Hematopoietic multipotent progenitor cell treated with erythropoietin and hydrocortisone succinate and interleukin-3 and kit ligand, for 6 days (in vitro differentiated cells): ENCODE data around the gene SSX3.
"Not testable (repeated sequence)": the region's sequence is repeated elsewhere in the genome, so short reads cannot be mapped to it uniquely, and the experiment has no call there.

Source experiments
- DNase-seq: peaks from one replicate; pipeline ENCODE4 v3.0.0-alpha.2; 2015

Gene SSX3, protein sequence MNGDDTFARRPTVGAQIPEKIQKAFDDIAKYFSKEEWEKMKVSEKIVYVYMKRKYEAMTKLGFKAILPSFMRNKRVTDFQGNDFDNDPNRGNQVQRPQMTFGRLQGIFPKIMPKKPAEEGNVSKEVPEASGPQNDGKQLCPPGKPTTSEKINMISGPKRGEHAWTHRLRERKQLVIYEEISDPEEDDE

DNA sequence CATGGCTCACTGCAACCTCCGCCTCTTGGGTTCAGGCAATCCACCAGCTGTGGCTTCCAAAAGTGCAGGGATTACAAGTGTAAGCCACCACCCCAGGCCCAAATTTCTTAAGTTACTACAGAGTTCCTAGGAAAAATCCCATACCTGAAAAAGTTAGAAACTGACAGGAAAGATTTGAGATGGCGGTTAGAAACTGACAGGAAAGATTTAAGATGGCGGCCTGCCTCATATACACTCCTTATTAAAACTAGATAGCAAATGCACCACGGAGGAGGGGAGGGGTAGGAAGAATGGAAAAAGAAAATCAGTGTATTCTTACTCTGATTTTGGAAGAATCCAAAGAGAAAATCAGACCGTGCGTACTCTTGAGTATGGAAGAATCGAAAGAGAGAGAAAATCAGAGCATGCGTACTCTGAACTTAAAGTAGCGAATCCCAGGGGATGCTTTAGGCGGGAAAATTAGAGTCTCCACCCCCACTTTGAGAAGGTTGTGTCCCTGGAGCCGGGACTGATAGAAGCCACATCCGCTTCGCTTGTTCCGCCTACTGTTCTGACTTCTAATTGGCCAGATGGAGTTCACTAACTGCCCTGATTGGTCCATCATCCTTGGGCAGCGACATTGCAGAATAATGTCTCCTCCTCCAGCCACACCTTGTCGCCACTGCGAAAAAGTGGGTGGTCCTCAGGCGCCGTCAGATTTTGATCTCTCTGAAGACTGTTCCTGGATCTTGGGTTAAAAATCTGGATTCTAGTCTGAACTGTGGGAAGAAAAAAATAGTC, at the start of gene SSX3:
SSX3 (minus strand) TSS at position 389 of the 780 bp plus-strand sequence. CDS start 1,454 bp downstream, outside the sequence.
- not testable (repeated sequence) for DNase-seq

DNA sequence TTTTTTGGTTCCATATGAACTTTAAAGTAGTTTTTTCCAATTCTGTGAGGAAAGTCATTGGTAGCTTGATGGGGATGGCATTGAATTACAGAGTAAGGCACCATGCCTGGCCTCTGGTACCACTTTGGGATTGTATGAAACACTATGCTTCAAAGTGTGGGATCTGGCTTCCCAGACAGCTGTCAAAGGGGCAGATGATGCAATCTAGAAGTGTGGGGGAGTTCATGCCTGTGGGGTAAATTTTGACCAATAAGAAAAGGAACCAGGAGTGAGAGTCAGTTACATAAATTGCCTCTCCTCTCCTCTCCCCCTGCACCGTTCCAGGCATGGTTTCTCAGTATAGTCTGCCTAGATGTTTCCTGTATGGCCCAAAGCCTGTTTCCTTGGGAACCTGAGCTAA, 41.3 kb upstream of the SSX3 start:
- DNase-seq: not testable (repeated sequence)

DNA sequence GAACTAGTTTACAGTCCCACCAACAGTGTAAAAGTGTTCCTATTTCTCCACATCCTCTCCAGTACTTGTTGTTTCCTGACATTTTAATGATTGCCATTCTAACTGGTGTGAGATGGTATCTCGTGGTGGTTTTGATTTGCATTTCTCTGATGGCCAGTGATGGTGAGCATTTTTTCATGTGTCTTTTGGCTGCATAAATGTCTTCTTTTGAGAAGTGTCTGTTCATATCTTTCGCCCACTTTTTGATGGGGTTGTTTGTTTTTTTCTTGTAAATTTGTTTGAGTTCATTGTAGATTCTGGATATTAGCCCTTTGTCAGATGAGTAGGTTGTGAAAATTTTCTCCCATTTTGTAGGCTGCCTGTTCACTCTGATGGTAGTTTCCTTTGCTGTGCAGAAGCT, 40.4 kb upstream of the SSX3 start:
- DNase-seq: not testable (repeated sequence)

DNA sequence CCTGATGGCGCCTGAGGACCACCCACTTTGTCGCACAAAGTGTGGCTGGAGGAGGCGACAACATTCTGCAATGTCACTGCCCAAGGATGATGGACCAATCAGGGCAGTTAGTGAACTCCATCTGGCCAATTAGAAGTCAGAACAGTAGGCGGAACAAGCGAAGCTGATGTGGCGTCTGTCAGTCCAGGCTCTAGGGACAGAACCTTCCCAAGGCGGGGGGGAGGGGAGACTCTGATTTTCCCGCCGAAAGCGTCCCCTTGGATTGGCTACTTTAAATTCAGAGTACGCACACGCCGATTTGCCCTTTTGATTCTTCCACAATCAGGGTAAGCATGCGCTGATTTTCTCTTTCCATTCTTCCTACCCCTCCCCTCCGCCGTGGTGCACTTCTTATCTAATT, 26.7 kb upstream of the SSX3 start, which contains the start of gene SSX4:
SSX4 (plus strand) TSS at position 301 of the 400 bp plus-strand sequence. CDS start 515 bp downstream, outside the sequence.
- DNase-seq: not testable (repeated sequence)

DNA sequence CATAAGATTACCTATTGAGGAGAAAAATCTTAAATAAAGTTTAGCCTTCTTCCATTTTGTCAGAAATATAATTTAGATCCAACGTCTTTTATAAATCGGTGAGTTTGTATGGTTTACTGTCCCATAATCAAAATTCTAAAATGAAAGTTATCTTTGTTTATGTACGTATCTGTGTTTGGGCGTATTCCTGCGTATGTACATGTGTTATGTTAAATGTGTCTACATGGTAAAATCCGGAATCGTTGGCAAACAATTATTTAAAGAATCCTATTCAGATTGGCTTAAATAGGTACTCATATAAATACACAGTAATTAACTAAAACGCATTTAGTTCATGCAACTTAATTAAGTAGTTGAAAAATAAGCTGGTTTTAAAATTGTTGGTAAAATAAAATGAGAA, 13.9 kb upstream of the SSX3 start:
- DNase-seq: not testable (repeated sequence)

DNA sequence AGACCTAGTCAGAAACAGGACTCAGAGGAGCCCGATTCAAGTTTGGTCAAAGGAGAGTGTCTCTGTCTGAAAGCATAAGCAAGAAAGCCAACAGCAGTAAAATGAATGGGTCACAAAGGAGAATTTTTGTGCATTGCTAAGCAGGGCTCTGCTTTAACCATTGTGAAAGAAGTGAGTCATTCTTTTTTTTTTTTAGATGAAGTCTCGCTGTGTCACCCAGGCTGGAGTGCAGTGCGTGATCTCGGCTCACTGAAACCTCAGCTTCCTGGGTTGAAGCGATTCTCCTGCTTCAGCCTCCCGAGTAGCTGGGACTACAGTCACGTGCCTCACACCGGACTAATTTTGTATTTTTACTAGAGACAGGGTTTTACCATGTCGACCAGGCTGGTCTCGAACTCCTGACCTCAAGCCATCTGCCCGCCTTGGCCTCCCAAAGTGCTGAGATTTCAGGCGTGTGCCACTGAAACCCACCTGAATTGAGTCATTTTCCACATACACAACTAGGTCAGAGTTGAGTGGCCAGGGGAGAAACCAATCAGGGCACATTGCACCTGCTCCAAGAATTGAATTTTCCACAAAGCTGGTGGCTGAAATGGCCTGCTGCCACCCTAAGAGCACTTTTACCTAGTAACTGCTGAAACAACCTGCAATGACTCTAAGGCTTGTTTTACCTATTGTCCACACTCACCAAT, 11.4 kb upstream of the SSX3 start:
- not testable (repeated sequence) for DNase-seq

DNA sequence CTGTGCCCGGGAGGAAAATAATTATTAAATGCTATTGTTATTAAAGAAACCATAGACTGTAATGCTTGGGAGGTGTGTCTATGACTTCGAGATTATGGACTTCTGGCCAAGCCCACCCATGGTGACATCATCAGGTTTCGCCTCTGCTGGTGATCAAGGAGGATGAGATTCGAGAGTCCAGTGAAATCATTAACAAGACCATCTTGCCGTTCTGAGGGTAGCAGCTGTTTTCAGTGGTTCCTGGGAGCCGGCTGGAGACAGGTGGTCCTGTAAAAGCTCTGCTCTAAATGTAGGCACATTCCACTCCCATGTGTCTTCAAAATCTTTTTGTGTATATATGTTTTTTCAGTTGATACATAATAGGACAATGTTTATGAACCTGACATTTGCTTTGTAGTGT, 2.8 kb upstream of the SSX3 start:
- not testable (repeated sequence) for DNase-seq

DNA sequence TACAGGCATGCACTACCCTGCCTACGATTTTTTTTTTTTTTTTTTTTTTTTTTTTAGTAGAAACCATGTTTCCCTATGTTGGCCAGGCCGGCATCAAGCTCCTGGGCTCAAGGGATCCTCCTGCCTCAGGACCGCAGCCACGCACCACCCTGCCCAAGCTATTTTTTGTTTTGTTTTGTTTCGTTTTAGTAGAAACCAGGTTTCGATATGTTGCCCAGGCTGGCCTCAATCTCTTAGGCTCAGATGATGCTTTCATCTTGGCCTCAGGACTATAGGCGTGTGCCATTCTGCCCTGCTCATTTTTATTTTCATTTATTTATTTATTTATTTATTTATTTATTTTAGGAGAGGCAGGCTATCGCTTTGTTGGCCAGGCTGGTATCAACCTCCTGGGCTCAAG, 1.2 kb upstream of the SSX3 start:
- DNase-seq: no peak

DNA sequence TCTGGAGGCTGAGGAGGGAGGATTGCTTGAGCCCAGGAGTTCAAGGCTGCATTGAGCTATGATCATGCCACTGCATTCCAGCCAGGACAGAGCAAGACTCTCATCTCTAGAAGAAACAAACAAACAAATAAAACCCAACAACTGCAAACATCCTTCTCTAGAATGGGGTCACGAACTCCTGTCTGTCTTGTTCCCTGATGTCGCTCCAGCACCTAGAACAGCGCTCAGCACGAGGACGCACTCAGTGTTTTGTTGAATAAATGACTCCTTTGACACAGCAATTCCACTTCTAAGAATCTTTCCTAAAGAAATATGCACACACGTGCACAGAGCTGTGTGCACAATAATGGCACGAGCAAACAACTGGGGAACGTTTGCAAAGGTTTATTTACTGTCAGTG, 10.4 kb downstream of the SSX3 start:
- not testable (repeated sequence) for DNase-seq

DNA sequence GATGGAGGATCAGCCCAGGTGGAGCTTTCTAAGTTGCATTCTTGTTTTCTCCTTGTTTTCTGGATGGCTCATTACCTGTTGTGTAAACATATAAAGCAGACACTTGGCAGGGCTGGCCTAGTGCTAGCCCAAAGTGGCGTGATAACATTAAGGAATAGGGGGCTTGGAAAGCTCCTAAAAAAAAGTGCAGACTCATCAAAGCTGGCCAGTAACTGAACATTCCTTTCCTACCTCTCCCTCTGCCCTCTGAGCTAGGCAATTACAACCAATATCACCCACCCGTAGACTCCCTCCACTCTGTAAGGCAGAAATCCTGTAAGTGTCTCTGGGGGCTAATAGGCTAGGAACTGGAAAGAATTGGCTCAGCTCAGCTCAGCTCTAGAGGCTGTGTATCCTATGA, 42.5 kb downstream of the SSX3 start:
- not testable (repeated sequence) for DNase-seq

DNA sequence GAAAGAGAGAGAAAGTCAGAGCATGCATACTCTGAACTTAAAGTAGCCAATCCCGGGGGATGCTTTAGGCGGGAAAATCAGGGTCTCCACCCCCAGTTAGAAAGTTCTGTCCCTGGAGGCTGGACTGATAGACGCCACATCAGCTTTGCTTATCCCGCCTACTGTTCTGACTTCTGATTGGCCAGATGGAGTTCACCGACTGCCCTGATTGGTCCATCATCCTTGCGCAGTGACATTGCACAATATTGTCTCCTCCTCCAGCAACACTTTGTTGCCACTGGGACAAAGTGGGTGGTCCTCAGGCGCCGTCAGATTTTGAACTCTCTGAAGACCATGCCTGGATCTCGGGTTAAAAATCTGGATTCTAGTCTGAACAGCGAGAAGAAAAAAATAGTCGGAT, 50.3 kb downstream of the SSX3 start:
- no peak for DNase-seq
